HK-2 (cell line): ENCODE data around the gene PPM1D.

Experiments
- DNase-seq: peaks from one replicate; pipeline ENCODE4 v3.0.0-alpha.2; 2018; ENCODE audit not compliant: unreplicated experiment

The PPM1D gene

DNA sequence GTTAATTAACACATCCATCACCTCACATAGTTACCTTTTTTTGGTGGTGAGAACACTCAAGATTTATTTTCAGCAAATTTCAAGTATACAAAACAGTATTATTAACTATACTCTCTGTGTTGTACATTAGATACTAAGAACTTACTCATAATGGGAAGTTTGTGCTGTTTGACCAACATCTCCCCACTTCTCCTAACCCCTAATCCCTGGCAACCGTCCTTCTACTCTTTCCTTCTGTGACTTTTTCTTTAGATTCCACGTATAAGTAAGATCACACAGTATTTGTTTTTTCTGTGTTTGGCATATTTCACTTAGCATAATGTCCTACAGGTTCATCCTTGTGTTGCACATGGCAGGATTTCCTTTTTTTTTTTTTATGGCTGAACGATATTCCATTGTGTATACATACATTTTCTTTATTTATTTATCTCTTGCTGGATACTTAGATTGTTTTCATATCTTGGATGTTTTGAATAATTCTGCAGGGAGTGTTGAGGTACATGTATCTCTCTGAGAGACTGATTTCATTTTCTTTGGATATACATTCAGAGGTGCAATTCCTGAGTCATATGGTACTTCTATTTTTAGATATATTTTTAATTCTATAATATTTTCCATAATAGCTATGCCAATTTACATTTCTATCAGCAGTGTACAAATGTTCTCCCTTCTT lies 19.0 kb downstream of the PPM1D start:
- no peak for DNase-seq

DNA sequence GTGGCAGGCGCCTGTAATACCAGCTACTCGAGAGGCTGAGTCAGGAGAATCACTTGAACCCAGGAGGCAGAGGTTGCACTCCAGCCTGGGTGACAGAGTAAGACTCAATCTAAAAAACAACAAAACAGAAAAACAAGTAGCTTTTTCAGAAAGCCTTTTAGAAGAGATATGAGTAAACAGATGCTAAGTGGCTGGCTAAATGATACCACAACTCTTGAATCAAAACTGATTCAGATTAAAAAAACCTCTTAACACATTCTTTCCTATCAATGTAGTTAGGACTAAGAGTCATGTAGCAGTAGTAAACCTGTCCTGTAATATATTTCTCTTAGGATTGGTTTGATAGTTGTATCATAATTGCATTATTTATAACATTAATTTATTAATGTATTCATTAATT lies 23.0 kb downstream of the PPM1D start:
- DNase-seq = no peak

GRCh38 chr17:60623415-60623814 lies 23.4 kb downstream of the PPM1D start:
- no peak for DNase-seq

- no peak for DNase-seq
Measured at GRCh38 chr17:60627124-60627523, 27.1 kb downstream of the PPM1D start.

DNA sequence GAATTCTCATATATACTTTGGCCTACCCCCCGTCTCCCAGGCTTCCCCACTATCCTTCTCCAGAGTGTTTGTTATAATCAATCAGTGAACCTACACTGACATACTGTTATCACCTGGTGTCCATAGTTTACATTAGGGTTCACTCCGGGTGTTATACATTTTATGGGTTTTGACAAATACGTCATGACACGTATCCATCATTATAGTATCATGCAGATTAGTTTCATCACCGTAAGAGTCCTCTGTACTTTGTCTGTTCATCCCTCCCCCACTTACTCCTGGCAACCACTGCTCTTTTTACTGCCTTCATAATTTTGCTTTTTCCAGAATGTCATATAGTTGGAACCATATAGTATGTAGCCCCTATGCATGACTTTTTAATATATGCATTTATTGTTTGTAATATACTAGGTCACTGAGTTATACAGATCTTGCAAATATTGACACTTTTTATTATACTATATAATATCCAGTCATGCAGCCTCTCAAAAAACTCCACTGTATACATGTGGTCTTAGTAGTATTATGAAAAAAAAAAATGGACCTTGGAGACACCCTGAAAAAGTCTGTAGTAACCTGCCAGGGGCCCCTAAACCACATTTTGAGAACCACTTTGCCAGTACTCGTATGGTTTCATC lies 28.4 kb downstream of the PPM1D start:
- DNase-seq = no peak

DNA sequence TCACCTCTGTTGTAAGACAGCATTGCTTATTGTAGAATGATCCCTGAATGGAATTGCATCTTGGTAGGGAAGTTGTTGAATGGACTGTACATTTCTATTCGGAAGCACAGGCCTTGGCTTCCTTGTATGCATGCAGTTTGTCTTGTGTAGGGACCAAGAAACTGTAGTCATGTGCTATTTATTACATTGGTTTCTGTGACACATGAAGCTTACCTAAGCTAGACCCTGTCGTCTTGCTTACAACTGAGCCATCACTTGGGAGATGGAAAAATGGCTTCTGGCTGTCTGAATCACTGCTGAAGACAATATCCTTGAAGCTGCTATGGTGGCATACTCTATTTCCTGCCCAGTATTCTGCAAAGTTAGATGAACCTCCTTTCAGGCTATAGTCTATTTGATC lies 29.1 kb downstream of the PPM1D start:
- no peak for DNase-seq

- DNase-seq = no peak
Measured at GRCh38 chr17:60630352-60630751, 30.4 kb downstream of the PPM1D start.

DNA sequence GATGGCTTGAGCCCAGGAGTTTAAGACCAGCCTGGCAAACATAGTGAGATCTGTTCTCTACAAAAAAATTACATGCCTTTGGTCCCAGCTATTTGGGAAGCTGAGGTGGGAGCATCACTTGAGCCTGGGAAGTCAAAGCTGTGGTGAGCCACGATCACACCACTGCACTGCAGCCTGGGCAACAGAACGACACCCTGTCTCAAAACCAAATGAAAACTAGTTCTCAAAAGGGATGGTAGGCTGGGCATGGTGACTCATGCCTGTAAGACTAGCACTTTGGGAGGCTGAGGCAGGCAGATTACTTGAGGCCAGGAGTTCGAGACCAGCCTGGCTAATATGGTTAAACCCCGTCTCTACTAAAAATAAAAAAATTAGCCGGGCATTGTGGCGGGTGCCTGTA lies 31.1 kb downstream of the PPM1D start:
- DNase-seq = no peak

GRCh38 chr17:60637683-60638082 lies 37.7 kb downstream of the PPM1D start:
- no peak for DNase-seq

GRCh38 chr17:60639019-60639330 lies 39.0 kb downstream of the PPM1D start:
- no peak for DNase-seq

GRCh38 chr17:60640503-60640902 lies 40.5 kb downstream of the PPM1D start:
- DNase-seq = no peak

GRCh38 chr17:60641126-60641525 lies 41.1 kb downstream of the PPM1D start:
- no peak for DNase-seq

- DNase-seq = peak; percentile 57
Measured at GRCh38 chr17:60641810-60642220, 41.8 kb downstream of the PPM1D start.

DNA sequence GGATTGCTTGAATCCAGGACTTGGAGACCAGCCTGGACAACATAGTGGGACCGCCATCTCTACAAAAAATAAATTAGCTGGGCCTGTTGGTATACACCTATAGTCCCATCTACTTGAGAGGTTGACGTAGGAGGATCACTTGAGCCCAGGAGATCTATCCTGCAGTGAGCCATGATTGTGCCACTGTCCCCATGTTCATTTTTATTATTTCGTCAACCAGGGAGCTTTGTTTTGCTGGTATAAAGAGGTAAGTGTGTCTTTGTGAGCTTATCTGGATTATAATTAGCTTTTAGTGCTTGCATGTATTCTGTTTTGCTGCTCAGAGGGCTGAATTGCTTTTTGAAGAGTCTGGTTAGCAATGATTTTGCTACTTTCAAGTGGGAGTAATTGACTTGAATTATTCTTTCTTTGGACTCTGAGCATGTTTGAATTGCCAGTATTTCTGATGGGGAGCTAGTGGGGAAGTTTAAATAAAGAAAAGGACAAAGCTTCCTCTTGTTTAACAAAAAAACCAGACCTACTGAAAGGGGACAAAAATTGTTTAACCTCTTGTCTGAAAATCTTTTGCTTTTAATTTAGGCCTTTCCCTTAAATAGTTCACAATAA lies 46.0 kb downstream of the PPM1D start:
- DNase-seq = no peak

DNA sequence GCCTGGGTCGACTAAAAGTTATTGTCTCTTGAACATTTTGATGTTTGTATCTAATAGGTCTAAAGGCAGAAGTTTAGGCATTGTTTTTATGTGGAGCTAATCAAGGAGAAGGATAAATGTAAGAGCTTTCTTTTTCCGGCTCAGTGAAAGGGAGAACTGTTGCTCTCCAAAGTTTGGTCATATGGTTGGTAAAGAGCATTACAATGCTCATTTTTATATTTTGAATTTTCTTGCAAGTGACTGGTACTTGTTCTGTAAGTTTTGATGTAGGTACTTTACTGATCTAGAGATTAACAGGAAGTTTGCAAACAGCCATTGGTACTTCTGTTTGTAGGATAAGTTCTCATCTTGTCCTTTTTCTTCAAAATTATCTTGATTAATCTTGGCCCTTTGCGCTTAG lies 46.7 kb downstream of the PPM1D start:
- DNase-seq = no peak

GRCh38 chr17:60647705-60648104 lies 47.7 kb downstream of the PPM1D start:
- DNase-seq = no peak

- DNase-seq = no peak
Measured at GRCh38 chr17:60652454-60653247, 52.7 kb downstream of the PPM1D start.

- DNase-seq = no peak
Measured at GRCh38 chr17:60653569-60653968, 53.6 kb downstream of the PPM1D start.

- no peak for DNase-seq
Measured at GRCh38 chr17:60656499-60656898, 56.5 kb downstream of the PPM1D start.

GRCh38 chr17:60659156-60659555 lies 59.2 kb downstream of the PPM1D start:
- no peak for DNase-seq

DNA sequence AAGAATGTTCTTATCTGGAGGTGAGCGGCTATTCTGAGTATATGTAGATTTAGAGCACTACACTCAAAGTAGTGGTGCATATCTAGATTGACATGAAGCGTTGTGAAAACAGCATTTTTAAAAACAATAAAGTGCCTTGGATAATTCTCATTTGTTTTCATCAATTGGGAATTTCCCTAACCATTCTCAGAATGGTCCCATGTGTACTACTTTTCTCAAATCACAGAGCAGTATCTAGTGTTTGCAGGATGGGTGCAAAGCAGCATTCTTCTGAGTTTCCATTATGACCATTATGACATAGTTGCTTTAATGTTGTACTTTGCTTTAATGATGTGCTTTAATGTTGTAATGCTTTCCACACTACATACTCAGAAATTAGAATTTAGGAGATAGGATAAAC lies 61.5 kb downstream of the PPM1D start:
- no peak for DNase-seq

DNA sequence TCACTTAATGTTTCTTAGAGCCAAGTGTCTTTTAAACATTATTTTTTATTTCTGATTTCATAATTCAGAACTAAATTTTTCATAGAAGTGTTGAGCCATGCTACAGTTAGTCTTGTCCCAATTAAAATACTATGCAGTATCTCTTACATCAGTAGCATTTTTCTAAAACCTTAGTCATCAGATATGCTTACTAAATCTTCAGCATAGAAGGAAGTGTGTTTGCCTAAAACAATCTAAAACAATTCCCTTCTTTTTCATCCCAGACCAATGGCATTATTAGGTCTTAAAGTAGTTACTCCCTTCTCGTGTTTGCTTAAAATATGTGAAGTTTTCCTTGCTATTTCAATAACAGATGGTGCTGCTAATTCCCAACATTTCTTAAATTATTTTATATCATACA lies 64.0 kb downstream of the PPM1D start:
- DNase-seq = no peak

- no peak for DNase-seq
Measured at GRCh38 chr17:60665602-60666001, 65.6 kb downstream of the PPM1D start.
